SW480 (cell line): Measurements from ENCODE around the gene LTF.
"Not testable (repeated sequence)": the region's sequence is repeated elsewhere in the genome, so short reads cannot be mapped to it uniquely, and the experiment has no call there.

Source experiments
- DNase-seq: peaks from one replicate; pipeline ENCODE4 v3.0.0-alpha.2; 2016; ENCODE audit warnings: low spot score

Gene LTF

DNA sequence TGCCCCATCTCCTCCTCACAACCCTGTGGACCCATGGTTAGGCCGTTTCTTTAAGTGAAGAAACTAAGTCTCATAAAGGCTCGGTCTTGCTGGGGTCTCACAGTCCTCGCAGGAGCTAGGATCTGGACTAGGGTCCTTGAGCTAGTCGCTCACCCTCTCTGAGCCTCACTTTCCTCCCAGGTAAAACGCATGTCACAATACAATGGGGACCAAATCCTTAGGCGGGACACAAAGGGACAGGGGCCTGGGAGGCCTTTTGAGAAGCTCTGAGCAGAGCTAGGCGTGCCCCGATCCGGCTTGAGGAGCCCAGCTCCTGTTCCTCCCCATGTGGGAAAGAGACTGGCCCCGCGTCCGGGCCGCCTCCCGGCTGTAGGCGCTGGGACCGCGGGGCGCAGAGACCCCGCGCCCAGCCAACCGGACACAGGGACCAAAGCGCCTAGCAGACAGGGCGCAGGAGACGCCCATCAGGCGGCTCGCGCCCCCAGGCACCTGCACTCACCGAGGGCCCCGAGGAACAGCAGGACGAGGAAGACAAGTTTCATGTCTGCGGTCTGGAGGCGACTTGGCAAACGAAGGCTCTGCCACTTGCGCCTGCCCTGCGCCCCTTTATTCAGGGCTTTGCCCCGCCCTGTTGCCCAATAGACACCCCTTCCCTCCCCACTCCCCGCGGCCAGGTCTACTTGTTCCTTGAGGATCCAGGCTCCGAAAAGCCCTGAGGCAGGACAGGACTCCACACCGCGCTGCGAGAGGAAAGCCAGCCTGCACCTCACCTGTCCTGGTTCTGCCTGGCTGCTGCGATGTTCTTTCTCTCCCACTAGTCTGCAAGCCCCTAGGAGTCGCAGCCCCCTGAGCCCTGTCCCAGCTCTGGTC lies at the start of gene LTF:
LTF (minus strand) TSS at position 580 of the 870 bp plus-strand sequence; CDS start at position 542, 38 bp downstream.
- no peak for DNase-seq

DNA sequence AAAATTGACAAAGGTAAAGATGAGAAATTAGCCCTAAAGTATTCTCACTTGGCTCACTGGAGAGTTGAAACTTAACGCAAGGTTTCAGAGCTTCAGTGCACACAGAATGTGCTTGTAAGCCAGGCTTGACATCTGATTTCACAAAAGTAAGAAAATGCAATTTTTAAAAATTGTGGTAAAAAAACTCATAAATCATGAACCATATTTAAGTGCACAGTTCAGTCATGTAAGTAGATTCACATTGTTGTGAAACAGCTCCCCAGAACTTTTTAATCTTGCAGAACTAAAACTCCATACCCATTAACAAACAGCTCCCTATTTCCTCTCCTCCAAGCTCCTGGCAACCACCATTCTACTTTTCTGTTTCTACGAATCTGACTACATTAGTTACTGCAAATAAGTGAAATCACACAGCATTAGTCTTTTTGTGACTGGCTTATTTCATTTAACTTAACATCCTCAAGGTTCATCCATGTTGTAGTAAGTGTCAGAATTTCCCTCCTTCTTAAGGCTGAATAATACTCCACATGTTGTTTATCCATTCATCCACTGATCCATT lies 47.6 kb upstream of the LTF start:
- DNase-seq, result no peak

DNA sequence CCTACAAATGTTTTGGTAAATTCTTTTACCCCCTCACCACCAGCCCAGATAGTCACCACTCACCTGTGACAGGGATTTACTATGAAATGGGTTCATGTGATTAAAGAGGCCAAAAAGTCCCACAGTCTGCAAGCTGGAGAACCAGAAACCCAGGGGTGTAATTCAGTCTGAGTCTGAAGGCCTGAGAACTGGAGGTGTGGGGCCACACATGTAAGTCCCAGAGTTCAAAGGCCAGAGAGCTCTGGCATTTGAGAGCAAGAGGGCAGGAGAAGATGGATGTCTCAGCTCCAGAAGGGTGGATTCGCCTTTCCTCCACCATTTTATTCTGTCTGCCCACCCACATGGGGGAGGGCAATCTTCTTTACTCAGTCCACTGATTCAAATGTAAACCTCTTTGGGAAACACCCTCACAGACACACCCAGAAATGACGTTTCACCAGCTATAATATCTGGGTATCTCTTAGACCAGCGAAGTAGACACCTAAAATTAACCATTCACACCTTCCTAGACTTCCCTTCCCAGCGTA lies 45.0 kb upstream of the LTF start:
- DNase-seq, result no peak

DNA sequence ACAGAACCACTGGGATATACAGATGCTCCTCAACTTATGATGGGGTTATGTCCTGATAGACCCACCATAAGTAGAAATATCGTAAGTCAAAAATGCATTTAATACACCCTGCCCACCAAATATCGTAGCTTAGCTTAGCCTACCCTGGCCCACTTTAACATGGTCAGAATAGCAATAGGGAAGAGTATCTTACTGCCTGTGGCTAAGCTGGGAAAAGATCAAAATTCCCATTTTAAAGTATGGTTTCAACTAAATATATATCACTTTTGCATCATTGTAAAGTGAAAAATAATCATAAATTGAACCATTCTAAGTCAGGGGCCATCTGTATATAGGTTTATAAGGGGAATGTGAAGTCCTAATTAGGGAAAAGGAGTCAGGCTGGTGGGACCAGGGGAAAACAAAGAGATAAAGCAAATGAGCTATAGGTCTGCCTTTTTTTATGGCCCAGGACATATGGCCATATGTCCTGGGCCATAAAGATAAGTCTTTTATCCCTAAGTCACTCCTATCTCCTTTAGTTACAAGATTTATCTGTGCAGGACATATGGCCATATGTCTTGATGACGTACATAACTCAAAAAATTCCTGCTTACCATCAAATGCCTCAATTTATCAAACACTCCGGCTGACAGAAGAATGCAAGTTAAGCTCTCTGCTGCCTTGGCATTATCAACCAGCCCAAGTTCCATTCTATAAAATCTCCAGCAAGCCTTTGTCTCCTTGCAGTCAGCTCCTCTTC lies 44.3 kb upstream of the LTF start:
- DNase-seq, result no peak

DNA sequence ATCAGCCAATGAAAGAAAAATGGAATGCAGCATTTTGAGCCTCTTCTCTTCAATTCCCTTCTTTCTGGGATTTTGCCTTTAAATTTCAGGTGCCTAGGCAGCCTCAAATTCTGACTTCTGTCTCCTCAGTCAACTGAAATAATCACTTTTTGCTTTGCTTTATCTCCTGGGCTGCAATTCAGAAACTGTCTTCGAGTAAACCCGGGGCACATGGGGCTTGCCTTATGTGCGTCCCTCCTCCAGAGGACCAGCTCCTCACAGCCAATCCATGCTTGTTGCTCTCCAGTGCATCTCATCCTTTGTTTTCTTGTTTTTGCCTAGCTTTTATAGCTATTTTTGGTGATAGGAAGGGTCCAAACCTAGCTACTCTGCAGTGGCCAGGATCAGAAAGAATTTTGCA lies 41.8 kb upstream of the LTF start:
- DNase-seq, result no peak

- no peak for DNase-seq
Observed at GRCh38 chr3:46505953-46506352, 41.2 kb upstream of the LTF start.

DNA sequence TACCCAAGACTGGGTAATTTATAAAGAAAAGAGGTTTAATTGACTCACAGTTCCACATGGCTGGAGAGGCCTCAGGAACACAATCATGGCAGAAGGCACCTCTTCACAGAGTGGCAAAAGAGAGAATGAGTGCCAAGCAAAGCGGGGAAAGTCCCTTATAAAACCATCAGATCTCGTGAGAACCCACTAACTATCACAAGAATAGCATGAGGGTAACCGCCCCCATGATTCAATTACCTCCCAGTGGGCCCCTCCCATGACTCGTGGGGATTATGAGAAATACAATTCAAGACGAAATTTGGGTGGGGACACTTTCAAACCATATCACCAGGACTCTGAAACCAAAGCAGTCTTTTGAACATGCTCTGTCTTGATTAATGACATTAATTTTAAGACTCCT lies 40.1 kb upstream of the LTF start:
- DNase-seq, result no peak

- no peak for DNase-seq
Observed at GRCh38 chr3:46503200-46503874, 38.6 kb upstream of the LTF start.

GRCh38 chr3:46501702-46502101 lies 37.0 kb upstream of the LTF start:
- DNase-seq, result no peak

DNA sequence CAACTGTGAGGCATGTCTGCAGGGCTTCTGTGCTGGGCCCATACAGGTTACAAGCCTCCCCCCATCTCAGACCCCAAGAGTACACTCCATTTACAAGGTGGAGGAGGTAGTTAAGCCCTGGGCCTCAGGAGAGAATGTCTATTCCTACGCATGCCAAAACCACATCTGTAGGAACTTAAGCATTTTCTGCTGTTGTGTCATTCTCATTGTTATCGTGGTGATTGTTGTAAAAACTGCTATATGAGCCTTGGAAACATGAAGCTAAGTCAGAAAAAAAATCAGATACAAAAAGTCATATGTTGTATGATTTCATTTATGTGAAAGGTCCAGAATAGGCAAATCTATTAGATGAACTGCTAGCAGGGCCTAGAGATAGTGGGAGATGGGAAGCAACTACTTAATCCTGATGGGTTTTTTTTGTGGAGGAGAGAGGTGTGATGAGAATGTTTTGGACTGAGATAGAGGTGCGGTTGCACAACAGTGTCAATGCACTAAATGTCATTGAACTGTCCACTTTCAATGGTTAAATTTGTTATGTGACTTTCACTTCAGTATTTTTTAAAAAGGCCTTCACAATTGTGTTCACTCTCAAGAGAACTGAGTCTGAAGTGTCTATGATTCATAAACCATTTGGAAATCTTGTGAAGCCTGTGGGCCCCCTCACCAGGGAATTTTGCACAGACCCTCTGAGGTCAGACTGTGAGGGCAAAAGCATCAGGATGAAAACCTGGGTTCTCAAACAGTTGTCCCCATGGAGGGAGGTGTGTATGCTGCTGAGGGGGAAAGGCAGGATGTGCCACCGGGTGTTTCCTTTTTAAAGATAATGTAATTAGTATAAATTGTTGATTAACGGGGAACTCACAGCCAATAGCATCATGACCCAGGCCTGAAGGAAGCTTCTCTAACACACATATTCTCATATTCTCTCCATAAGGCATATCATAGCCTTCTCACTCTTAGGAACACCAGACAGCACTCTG lies 36.2 kb upstream of the LTF start:
- DNase-seq, result peak; percentile 57

GRCh38 chr3:46498916-46499519 lies 34.3 kb upstream of the LTF start:
- no peak for DNase-seq

DNA sequence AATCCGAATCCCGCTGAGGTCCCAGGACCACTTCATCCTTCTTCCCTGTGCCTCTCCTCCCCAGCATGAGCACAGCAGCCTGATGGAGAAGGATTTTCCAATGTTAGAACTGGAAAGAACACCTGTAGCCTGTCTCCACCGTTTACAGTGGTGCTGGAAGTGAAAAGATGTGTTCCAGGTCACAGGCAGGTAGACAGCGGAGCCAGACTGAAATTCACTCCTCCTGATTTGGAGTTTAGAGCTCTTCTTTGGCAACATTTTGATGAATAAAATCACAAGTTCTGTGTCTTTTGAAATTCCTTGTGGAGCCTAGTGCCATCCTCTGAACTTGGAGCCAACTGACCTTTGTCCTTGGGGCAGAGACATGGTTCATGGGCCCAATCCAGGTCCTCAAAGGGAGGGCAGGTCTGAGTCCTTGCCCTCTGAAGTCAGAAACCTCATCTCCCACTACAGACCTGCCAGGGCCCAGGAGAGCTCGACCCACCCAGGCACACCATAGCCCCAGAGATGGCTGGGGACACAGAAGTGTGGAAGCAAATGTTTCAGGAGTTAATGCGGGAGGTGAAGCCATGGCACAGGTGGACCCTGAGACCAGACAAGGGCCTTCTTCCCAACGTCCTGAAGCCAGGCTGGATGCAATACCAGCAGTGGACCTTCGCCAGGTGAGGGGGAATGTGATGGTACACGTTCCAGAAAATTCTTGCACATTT lies 33.0 kb upstream of the LTF start, which contains the start of gene RTP3:
RTP3 (plus strand) TSS at position 421 of the 710 bp plus-strand sequence; CDS start at position 508, 87 bp downstream.
- DNase-seq, result no peak

GRCh38 chr3:46496746-46497555 lies 32.2 kb upstream of the LTF start:
- peak; percentile 50 for DNase-seq

DNA sequence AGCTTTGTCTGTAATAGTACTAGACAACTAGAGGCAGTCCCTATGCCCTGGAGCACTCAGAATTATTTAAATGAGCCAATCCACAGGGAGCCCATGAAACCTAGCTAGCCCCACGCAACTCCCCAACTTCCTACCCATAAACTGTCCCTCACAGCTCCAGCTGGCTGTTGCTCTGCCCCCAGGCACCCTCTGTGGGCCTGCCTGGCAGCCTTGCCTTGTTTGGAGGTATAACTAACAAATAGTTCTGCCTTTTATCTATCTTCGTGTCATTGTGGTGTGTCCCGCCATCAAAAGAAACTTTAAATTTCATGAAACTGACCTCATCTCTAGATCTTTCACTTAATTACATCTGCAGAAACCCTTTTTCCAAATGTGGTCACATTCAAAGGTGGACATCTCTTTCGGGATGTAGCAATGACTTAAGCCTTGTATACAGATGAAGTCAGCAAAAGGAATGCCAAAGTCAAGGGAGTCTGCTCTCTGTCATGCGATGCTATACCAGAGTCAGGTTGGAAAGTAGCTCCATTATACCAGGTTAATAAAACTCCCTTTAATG lies 31.3 kb upstream of the LTF start:
- peak; percentile 65 for DNase-seq

DNA sequence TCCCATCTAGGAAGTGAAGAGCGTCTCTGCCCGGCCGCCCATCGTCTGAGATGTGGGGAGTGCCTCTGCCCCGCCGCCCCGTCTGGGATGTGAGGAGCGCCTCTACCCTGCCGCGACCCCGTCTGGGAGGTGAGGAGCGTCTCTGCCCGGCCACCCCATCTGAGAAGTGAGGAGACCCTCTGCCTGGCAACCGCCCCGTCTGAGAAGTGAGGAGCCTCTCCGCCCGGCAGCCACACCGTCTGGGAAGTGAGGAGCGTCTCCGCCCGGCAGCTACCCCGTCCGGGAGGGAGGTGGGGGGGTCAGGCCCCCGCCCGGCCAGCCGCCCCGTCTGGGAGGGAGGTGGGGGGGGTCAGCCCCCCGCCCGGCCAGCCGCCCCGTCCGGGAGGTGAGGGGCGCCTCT lies 29.8 kb upstream of the LTF start:
- not testable (repeated sequence) for DNase-seq

DNA sequence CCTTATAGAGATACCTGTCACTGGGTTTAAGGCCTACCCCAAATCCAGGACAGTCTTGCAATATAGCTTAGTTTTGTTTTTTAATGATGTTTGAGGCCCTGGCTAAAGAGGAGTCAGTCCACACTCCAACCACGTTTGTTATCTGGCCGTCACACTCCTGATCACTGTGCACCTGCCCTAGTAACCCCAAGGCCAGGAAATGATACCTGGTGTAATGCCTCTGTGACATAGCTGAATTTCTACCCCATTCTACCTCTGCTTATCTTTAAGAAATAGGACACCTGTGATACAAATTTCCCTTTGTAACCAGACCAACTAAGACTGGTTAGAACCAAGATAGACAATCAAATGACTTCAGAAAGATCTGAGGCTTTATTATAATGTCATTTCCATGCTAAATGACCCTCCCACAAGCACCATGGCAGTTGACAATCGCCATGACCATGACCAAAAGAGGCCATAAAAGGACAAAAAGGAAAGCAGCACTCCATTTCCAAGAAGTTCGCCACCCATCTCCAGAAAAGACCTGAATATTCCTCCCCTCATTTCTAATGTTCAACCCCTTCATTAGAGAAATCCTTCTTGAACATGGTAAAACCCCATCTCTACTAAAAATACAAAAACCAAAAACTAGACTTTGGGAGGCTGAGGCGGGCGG lies 28.3 kb upstream of the LTF start:
- DNase-seq, result no peak

DNA sequence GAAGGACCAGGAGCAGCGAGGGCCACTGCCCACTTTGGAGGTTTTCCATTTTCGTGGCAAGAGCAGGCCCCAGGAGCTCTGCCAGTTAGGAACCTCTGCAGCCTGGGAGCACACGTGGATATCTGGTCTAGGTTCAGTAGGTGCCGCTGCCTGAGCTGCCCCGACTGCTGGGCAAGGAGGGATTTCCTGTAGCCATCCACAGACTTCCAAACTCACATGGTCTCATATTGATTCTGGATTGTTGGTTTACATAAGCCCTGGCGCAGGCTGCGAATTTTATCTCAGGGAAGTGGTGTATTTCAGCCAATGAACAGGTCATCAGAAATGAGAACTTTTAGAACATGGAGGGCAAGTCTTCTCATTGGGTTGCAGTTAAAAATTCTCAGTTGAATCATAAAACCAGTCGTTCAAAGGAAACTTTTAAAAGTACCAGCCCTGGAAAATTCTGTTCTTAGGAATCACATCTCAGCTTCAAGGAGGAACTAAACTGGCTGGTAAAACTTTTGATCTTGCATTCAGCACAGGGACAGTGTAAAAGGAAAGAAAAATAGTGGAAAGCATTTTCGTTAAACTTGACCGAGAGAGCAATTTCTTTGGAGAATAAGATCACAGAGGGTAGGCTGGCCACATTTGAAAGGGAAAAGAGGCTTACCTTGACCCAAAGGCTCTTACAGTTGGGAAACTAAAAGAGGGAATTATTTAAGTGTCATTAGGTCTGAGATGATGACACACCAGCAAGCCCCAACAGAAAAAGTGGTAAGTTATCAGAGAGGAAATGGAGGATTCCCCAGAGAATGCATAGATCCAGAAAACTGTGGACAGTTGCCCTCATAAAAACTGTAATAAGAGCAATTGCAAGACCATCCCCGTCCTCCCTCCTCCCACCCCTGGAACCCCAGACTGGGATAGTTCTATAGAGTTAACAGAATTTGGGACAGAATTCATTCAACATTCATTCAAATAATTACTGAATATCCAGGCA lies 26.7 kb upstream of the LTF start:
- DNase-seq, result peak; percentile 50
